Measurements from ENCODE around the gene ZNF638. TPM values are rescaled to one million over a fixed set of nuclear protein-coding genes. Genes with fewer than 3 reads are reported as not detected.

The ZNF638 gene
- total RNA-seq, 3 donors from 2014 or later: 87.4 to 118 (median 95.0) TPM

GRCh38 chr2:71474744-71475397 is 143.3 kb downstream of the ZNF638 start:
- Histone ChIP-seq H3K4me3 (no peak overlapping the region), H3K9me3 (no peaks in the 10 kb centered on the region), H3K36me3 (ENCODE audit: low read depth) (no peaks in the 10 kb centered on the region), H3K4me1 (ENCODE audit: low read depth) (no peaks in the 10 kb centered on the region)
- TF ChIP-seq, protein P1, sequence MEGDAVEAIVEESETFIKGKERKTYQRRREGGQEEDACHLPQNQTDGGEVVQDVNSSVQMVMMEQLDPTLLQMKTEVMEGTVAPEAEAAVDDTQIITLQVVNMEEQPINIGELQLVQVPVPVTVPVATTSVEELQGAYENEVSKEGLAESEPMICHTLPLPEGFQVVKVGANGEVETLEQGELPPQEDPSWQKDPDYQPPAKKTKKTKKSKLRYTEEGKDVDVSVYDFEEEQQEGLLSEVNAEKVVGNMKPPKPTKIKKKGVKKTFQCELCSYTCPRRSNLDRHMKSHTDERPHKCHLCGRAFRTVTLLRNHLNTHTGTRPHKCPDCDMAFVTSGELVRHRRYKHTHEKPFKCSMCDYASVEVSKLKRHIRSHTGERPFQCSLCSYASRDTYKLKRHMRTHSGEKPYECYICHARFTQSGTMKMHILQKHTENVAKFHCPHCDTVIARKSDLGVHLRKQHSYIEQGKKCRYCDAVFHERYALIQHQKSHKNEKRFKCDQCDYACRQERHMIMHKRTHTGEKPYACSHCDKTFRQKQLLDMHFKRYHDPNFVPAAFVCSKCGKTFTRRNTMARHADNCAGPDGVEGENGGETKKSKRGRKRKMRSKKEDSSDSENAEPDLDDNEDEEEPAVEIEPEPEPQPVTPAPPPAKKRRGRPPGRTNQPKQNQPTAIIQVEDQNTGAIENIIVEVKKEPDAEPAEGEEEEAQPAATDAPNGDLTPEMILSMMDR (IDR thresholded peaks at IDR 0.05): no peak
- intact Hi-C loops (cut with DNase I, micrococcal nuclease): no loop called here
- DNase-seq: no peak
- ATAC-seq: no peak

- no peak for ATAC-seq
- no peak overlapping the region for H3K4me3 ChIP-seq
- H3K4me1 ChIP-seq (ENCODE audit: low read depth): no peaks in the 10 kb centered on the region
- TF ChIP-seq, protein P1 (IDR thresholded peaks at IDR 0.05): no peak
- no peak for DNase-seq
- H3K36me3 ChIP-seq (ENCODE audit: low read depth): no peaks in the 10 kb centered on the region
- intact Hi-C loops (cut with DNase I, micrococcal nuclease): no loop called here
- H3K9me3 ChIP-seq: no peaks in the 10 kb centered on the region
Measured at GRCh38 chr2:71476495-71476894, 144.9 kb downstream of the ZNF638 start.

DNA sequence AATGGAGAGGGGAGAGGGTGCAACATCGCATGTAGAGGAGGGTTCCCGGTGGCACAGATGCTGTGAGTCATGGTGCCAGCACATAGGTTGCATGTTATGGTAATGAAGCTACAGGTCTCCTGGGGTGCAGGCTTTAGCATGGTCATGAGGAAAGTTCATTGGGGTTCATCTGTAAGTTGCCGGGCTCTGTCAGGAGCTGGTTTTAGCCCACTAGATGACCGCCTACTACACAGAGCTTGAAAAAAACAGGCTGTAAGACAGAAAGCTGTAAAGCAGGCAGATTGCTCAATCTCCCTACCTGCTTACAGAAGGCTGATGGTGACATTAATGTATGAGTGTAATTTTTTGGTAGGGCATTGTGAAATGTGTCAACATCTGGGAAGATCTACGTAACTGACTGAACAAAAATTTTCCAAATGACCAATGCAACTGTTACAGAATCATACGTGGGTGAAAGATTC is 145.7 kb downstream of the ZNF638 start:
- H3K36me3 ChIP-seq (ENCODE audit: low read depth): no peaks in the 10 kb centered on the region
- TF ChIP-seq, protein P1 (IDR thresholded peaks at IDR 0.05): no peak

GRCh38 chr2:71478806-71479205 is 147.2 kb downstream of the ZNF638 start:
- ATAC-seq (no peak), DNase-seq (no peak)
- TF ChIP-seq, protein P1 (IDR thresholded peaks at IDR 0.05): no peak
- no peaks in the 10 kb centered on the region for H3K36me3 ChIP-seq (ENCODE audit: low read depth)
- intact Hi-C loops (cut with DNase I, micrococcal nuclease): no loop called here
- no peak overlapping the region for H3K4me3 ChIP-seq
- H3K4me1 ChIP-seq (ENCODE audit: low read depth): no peaks in the 10 kb centered on the region
- H3K9me3 ChIP-seq: no peaks in the 10 kb centered on the region

More for the DNA sequence above, 145.7 kb downstream of the ZNF638 start:
- Histone ChIP-seq H3K9me3 (no peaks in the 10 kb centered on the region), H3K4me3 (no peak overlapping the region), H3K4me1 (ENCODE audit: low read depth) (no peaks in the 10 kb centered on the region)
- DNase-seq: no peak
- intact Hi-C loops (cut with DNase I, micrococcal nuclease): no loop called here
- ATAC-seq: no peak

DNA sequence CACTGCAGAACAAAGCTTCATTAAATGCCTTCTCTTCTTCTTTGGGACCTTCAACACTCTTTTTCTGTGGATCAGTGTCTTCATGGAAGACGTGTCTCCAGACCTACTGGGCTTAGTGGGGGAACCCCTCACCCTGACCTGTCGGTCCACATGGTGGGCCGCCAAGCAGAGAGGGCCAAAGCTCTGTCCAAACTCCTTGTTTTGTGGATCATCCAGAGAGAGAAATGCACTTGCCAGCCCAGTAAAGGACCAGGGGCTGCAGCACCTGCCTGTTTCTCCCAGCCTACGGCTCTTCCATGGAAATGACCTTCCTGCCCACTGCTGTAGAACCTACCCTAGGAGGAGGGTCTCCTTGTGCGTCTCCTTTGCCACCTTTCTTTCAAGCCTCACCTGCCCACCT is 147.7 kb downstream of the ZNF638 start:
- H3K9me3 ChIP-seq: no peaks in the 10 kb centered on the region

More for the DNA sequence above, 147.7 kb downstream of the ZNF638 start:
- Histone ChIP-seq H3K4me3 (no peak overlapping the region), H3K36me3 (ENCODE audit: low read depth) (no peaks in the 10 kb centered on the region), H3K4me1 (ENCODE audit: low read depth) (no peaks in the 10 kb centered on the region)
- DNase-seq: no peak
- intact Hi-C loops (cut with DNase I, micrococcal nuclease): no loop called here
- TF ChIP-seq, protein P1 (IDR thresholded peaks at IDR 0.05): no peak
- ATAC-seq: no peak
